Fibroblast of skin of back (primary cell): ENCODE measurements around the gene ITGBL1.
A peak's percentile ranks its signal among the peaks of the same experiment; 100 is the strongest.

ENCODE experiments used
- DNase-seq: peaks from one replicate; pipeline ENCODE4 v3.0.0-alpha.2; 2013

Gene ITGBL1

DNA sequence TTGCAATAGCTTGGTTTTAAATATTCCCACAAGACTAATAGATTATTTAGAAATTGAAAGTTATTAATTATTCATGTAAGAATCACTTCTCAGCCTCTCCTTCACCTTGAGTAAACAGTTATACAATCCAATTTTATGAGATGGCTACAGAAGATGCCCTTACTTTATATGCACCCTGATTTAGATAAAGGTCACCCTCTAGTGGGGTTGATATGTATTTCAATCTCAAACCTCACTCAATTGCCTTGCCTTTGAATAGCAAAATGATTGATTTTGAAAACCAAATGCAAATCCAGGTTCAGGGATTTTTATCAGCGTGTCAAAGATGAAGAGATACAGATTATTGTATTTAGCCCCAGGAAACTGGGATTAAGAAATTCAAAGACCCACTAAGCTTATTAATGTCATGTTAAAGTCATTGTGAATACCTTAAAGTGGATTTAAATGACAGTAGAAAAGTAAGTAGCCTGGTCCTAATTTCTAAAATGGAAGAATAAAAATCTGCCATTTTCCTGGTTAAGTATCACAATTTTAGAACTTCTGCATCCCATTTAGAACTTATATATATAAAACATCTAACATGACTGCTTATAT lies 305.1 kb downstream of the ITGBL1 start:
- DNase-seq, result peak; percentile 50

DNA sequence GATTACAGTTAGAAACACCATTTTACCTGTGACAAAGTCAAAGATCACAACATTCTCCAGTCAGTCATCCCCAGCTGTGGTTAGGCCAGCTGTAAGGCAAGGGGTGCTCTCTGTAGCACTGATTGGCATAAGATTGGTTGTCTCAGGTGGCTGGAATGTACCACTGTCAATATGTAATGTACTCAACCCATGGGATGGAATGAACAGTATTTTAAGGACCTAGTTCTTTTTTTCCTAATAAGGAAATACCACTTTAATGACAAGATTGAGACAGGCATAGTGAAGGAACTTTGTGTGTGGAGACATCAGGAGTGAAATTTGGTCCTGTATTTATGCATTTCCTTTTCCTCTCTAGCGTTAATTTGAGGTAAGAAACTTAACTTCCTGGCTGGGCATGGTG lies 310.7 kb downstream of the ITGBL1 start:
- peak; percentile 25 for DNase-seq
